Fibroblast of skin of back (primary cell): ENCODE results near the gene GPR68. TPM values are rescaled to one million over a fixed set of nuclear protein-coding genes. Genes with fewer than 3 reads are reported as not detected.

Source experiments
- DNase-seq: peaks from one replicate; pipeline ENCODE4 v3.0.0-alpha.2; 2013
- polyA plus RNA-seq, 2 experiments: library from polyadenylated mRNA; unstranded; fragments of 120-200 nt; gene quantifications; one replicate each; pipeline ENCODE4 v1.2.1, GENCODE V29; 2013; ENCODE audit not compliant: insufficient read length in 2 of 2

GPR68 gene
- polyA plus RNA-seq (2013, experiment 1 of 2; ENCODE audit: insufficient read length): 0.22 TPM
- polyA plus RNA-seq (2013, experiment 2 of 2; ENCODE audit: insufficient read length): 0.10 TPM

DNA sequence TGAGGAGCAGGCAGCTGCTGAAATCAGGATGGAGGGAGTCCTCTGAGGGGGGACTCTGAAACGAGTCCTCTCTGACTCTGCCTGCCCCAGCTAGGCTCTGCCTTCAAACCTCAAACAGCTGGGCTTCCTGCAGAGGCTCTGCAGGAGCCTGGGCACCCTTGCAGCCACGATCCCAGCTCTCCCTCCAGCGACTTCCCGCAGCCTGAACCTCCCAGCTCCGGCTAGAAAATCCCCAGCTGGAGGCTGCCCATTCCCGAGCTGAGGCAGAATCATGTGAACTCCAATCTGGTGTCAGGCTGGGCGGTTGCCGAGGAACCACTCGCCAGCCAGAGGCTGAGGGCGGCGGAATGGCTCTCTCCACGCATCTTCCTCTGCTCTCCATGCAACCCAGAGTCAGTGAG, at the start of gene GPR68:
Gene GPR68 (minus strand): TSS at position 204 of the 401 bp plus-strand sequence. CDS start 9,654 bp downstream, outside the sequence.
- DNase-seq: peak; percentile 63

- no peak for DNase-seq
Observed at GRCh38 chr14:91294153-91294552, 49.6 kb upstream of the GPR68 start.

DNA sequence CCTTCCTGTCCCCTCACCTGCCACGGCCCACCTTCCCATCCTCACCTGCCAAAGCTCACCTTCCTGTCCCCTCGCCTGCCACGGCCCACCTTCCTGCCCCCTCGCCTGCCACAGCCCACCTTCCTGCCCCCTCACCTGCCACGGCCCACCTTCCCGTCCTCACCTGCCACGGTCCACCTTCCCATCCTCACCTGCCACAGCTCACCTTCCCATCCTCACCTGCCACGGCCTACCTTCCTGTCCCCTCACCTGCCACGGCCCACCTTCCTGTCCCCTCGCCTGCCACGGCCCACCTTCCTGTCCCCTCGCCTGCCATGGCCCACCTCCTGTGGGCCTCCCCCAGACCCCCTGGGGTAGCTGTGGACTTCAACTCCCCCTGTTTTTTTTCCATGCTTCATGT, 48.8 kb upstream of the GPR68 start:
- DNase-seq: no peak

DNA sequence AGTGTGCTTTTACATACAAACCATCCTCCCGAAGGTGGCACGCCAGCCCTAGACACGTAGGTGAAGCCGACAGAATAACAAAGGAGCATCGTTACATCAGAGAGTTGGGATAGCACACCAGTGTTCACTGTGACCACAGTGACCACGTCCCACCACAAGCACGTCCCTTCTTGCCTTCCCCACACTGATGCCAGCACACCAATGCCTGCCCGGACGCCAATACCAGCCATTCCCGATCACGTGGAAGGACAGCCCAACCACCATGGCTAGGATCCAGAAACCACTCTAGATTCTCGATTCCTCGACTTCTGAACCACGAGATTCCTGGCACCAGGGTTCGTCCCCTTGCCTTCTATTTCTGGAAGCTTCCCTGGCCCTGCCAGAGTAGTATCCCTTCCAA, 48.0 kb upstream of the GPR68 start:
- DNase-seq: no peak

- no peak for DNase-seq
Observed at GRCh38 chr14:91291786-91292405, 47.4 kb upstream of the GPR68 start.

DNA sequence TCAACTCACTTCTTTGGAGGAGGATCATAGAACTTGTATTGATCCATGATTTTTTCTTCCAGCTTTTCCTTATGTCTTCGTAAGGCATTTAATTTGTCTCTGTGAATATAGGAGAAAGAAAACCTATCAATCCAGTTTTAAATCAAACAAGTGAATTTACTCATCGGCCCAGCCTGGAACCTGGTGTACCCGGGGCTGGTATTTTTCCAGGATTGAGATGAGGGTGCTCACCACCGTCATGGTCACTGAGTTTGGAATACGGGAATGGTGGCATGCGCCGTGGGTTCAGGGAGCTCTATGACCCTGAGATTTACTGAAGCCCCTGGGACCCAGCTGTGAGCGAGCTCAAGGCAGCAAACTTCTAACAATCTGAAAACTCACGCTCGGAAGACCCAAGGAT, 46.5 kb upstream of the GPR68 start:
- no peak for DNase-seq

- DNase-seq: no peak
Observed at GRCh38 chr14:91289464-91289863, 45.0 kb upstream of the GPR68 start.

GRCh38 chr14:91288876-91289275, 44.4 kb upstream of the GPR68 start:
- no peak for DNase-seq

DNA sequence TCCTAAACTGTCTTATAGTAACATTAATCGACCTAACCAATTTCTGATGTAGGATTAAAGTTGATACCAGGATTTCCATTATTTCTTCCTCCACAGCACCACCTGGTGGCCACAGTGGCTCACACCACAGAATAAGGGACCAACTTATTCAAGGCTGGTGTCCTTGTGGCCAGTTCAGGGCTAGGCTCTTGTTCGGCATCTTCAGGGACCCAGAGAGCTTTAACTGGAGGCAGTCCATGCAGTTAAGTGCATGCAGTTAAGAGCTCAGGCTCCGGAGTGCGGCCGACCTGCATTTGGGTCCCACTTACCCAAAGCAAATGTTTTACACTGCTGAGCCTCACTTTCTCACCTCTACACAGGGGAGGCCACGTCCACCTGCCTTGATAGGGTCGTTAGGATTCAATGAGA, 42.0 kb upstream of the GPR68 start:
- peak; percentile 68 for DNase-seq

DNA sequence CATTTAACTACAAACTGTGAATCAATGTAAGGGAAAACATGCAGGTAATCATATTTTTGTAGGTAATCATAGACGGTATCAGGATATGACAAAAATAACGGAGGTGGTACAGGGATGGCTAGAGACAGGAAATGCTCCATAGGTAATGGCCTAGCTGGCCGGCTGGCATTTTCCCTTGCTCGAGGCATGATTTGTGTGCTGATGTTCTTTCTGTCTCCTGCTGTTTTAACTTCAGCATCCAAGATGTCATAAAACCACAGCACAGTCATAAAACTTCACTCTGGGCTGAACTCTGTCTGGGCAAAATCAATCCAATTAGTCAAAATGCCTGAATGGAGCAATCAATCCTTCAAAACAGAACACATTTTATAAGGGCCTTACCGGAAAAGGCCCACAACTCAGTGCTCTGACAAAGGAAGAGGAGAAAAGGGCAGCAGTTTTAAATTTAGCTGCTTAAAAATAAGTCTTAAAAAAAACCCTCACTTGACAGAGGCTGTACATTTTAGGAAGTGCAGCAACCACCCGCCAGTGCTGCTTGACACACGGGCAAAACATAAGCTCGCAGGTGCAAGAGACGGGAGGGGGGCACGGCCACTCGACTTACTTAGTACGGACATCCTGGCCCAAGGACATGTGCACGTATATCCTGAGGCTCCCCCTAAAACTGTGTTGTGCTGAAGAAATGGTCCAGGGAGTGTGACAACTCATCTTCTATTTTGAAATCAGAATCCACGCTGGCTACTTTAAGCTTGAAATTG, 40.5 kb upstream of the GPR68 start:
- DNase-seq: no peak

GRCh38 chr14:91284146-91284790, 39.8 kb upstream of the GPR68 start:
- peak; percentile 85 for DNase-seq

DNA sequence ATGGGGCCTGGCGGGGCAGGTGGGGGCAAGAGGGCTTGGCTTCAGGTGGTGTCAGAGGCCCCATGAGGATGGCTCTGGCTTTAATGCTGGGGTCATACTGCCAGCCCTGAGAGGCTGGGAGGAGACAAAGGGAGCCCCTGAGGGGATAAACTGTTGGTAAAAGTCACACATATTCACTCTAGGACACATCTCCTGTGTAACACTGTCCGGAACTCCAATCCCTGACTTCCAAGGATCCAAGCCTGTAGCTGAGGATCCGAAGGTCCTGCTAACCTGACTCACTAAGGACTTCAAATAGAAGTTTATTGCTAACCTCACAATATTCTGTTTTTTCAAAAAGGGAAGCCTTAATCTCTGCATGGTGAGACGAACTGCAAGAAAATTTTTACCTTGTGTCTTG, 39.2 kb upstream of the GPR68 start:
- DNase-seq: no peak

DNA sequence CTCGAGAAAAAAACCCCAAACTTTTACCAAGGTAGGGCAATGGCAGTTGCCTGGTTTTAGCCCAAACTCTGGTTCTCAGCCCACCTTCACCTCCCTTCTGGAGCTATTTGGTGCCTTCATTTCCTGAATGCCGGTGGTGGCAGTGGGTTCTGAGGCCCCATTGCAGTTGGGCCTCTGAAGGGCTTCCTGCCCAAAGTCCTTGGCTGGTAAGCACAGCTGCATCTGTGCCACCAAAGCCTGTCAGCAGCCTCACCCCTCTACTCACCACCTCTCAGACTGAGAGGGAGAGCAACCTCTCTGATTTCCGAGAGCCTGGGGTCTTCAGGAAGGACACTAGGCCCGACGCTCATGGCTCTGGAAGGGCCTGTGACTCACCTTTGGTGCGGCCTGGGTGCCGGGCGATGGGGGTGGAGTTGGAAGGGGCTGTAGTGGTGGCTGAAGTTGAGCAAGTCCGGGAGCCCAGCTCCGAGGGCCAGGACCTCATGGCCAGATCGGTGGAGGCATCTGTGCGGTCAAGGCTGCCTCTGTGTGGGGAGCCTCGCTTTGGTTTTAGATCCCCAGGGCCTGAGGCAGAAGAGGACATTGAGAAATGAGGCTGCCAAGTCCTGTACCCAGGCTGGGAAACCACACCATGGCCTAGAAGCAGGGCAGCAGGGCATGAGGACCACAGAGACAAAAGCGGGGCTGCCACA, 38.6 kb upstream of the GPR68 start:
- no peak for DNase-seq

DNA sequence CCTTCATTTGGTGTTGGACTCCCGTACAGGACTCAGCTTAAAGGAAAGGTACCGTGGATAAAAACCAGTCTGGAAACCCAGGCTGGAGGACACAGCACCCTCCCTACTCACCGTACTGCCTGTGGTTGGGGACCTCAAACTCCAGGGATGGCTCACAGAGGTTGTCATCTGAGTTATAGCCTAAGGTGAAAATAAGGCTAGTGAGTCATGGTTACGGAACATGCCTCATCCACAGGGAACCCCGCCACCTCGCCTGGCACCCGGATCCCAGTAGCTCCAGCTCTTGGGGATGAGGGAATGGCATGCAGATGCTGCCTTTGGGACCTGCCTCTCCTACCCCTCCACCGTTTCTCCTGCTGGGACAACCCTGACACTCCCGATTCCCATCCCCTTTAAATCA, 36.8 kb upstream of the GPR68 start:
- DNase-seq: peak; percentile 17

- no peak for DNase-seq
Observed at GRCh38 chr14:91280129-91280528, 35.6 kb upstream of the GPR68 start.

- no peak for DNase-seq
Observed at GRCh38 chr14:91279354-91279753, 34.9 kb upstream of the GPR68 start.

GRCh38 chr14:91278383-91278715, 33.8 kb upstream of the GPR68 start:
- DNase-seq: no peak

- DNase-seq: no peak
Observed at GRCh38 chr14:91277546-91278382, 33.3 kb upstream of the GPR68 start.

GRCh38 chr14:91274796-91275195, 30.3 kb upstream of the GPR68 start:
- no peak for DNase-seq

GRCh38 chr14:91273885-91274273, 29.4 kb upstream of the GPR68 start:
- no peak for DNase-seq

DNA sequence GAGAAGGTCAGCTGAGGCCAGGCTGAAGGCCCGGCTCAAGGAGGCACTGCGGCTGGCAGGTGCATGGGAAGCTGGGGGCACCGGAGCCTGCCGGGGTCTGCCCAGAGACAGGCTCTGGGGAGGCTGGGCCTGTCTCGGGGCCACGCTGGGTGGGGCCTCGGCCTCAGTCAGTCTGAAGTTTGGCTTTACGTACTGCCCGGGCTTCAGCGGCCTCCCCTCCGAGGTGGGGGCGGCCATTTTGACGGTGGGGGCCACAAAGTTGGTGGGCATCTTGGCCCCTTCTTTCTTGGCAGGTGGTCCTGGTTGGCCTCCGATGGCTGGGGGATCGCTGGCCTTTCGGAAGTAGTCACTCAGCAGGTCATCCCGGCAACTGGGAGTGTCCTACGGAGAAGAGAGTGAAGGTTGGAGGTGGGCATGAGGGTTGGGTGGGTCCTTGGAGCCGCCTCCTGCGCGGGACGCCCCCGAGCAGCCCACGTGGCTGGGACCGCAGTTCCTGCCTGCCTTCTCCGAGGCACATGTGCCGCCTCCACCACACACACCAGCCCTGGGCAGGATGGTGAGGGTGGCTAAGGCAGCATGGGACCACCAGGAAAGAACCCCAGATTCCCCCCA, 28.9 kb upstream of the GPR68 start:
- DNase-seq: no peak
